ENCODE data around the gene LRCH4. TPM values are rescaled to one million over a fixed set of nuclear protein-coding genes. Genes with fewer than 3 reads are reported as not detected.

Gene LRCH4
- total RNA-seq, 4 donors from 2014 or later, result 115 to 508 (median 151) TPM

DNA sequence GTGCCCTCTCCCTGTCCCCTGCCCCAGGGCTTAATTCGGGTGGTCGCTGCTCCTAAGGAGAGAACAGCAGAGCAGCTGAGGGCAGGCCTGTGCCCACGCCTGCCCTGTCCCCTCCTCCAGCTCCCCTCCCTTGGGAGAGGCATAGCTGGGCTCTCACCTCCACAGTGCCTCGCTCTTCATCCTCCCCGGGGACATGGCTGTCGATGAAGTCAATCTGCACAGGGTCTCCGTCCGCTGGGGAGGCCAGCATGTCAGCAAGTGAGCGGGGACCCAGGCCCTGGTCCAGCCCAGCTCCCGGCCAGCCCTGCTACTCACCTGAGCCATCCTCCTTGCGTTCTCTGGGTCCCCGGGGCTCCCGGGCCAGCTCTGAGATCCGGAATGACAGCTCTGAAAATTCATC, 8.4 kb downstream of the LRCH4 start:
- intact Hi-C loops (cut with DNase I; ENCODE audit: low total_unique reads) (no loop called here), in situ Hi-C loops (cut with MboI; ENCODE audit: low pct_ligation_motif_present in 1 of 4, low pct_unique_long_range_greater_than_20kb in 1 of 4, low sequenced_read_pairs in 3 of 4) (loop anchor here in 1 of 4 donors (25.0 kb wide), 1 partner anchor 110 kb away; the partner anchor contains the start of gene GIGYF1)
- DNase-seq, result no peak
- WGBS, 2 donors (ENCODE audit: low coverage in 1 of 2), result 95% methylated on average over 14 of the region's 14 CpGs; no CpG with 5 or more reads in 1 of the 2 donors
- TF ChIP-seq EP300 (IDR thresholded peaks at IDR 0.05; ENCODE audit: low read depth) (no peak), POLR2AphosphoS5 (IDR thresholded peaks at IDR 0.05) (no peak), POLR2A (IDR thresholded peaks at IDR 0.05) (no peak)
- TF ChIP-seq, protein P1, sequence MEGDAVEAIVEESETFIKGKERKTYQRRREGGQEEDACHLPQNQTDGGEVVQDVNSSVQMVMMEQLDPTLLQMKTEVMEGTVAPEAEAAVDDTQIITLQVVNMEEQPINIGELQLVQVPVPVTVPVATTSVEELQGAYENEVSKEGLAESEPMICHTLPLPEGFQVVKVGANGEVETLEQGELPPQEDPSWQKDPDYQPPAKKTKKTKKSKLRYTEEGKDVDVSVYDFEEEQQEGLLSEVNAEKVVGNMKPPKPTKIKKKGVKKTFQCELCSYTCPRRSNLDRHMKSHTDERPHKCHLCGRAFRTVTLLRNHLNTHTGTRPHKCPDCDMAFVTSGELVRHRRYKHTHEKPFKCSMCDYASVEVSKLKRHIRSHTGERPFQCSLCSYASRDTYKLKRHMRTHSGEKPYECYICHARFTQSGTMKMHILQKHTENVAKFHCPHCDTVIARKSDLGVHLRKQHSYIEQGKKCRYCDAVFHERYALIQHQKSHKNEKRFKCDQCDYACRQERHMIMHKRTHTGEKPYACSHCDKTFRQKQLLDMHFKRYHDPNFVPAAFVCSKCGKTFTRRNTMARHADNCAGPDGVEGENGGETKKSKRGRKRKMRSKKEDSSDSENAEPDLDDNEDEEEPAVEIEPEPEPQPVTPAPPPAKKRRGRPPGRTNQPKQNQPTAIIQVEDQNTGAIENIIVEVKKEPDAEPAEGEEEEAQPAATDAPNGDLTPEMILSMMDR (IDR thresholded peaks at IDR 0.05), result no peak
- peaks cover 0 to 49% (median 16%) of the 10 kb centered on the region in 4 donors for H3K36me3 ChIP-seq
- no peaks in the 10 kb centered on the region for H3K27me3 ChIP-seq
- no peak overlapping the region for H3K27ac ChIP-seq
- no peak overlapping the region for H3K4me3 ChIP-seq
- peaks cover 0 to 2% (median under 1%) of the 10 kb centered on the region in 4 donors for H3K4me1 ChIP-seq
- no peaks in the 10 kb centered on the region for H3K9me3 ChIP-seq

DNA sequence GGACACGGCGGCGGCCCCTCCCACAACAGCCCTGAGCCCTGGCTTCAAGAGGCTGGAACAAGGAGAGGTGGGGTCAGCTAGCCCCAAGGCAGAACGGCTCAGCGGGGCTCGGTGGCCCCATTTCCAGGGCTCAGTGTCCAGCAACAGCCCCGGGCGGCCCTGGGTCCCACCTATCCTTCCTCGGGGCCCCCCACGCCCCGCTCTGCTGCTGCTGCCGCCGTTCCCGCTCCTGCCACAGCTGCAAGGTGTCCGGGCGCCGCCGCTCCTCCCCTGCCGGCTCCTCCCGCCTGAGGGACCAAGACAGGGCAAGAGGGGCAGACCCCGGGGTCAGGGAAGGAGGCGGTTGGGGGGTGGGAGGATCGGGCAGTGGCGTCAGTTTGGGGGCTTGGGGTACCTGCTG, 8.8 kb downstream of the LRCH4 start:
- no peaks in the 10 kb centered on the region for H3K27me3 ChIP-seq
- TF ChIP-seq EP300 (IDR thresholded peaks at IDR 0.05; ENCODE audit: low read depth) (no peak), POLR2AphosphoS5 (IDR thresholded peaks at IDR 0.05) (no peak), POLR2A (IDR thresholded peaks at IDR 0.05) (no peak)
- TF ChIP-seq, protein P1 (IDR thresholded peaks at IDR 0.05), result no peak
- no peaks in the 10 kb centered on the region for H3K9me3 ChIP-seq
- peaks cover 0 to 49% (median 16%) of the 10 kb centered on the region in 4 donors for H3K36me3 ChIP-seq
- 90% methylated on average over 11 of the region's 24 CpGs; no CpG with 5 or more reads in 1 of the 2 donors for WGBS, 2 donors (ENCODE audit: low coverage in 1 of 2)
- H3K4me1 ChIP-seq, result no peaks in the 10 kb centered on the region
- in situ Hi-C loops (cut with MboI; ENCODE audit: low pct_ligation_motif_present in 1 of 4, low pct_unique_long_range_greater_than_20kb in 1 of 4, low sequenced_read_pairs in 3 of 4), result loop anchor here in 1 of 4 donors (25.0 kb wide), 1 partner anchor 110 kb away; the partner anchor contains the start of gene GIGYF1
- no peak overlapping the region for H3K4me3 ChIP-seq
- intact Hi-C loops (cut with DNase I; ENCODE audit: low total_unique reads), result no loop called here
- H3K27ac ChIP-seq, result no peak overlapping the region
- DNase-seq, result no peak

GRCh38 chr7:100576384-100576993, 9.4 kb downstream of the LRCH4 start:
- intact Hi-C loops (cut with DNase I; ENCODE audit: low total_unique reads), result no loop called here
- Histone ChIP-seq H3K4me1 (no peaks in the 10 kb centered on the region), H3K36me3 (peaks cover 0 to 43% (median 13%) of the 10 kb centered on the region in 4 donors), H3K4me3 (no peak overlapping the region), H3K27ac (no peak overlapping the region), H3K27me3 (peaks cover 3% of the 10 kb centered on the region), H3K9me3 (no peaks in the 10 kb centered on the region)
- no peak for DNase-seq
- TF ChIP-seq POLR2A (IDR thresholded peaks at IDR 0.05), result no peak
- no peak for TF ChIP-seq EP300 (IDR thresholded peaks at IDR 0.05; ENCODE audit: low read depth)
- TF ChIP-seq, protein P1 (IDR thresholded peaks at IDR 0.05), result no peak
- no peak for TF ChIP-seq POLR2AphosphoS5 (IDR thresholded peaks at IDR 0.05)
- in situ Hi-C loops (cut with MboI; ENCODE audit: low pct_ligation_motif_present in 1 of 4, low pct_unique_long_range_greater_than_20kb in 1 of 4, low sequenced_read_pairs in 3 of 4), result loop anchor here in 1 of 4 donors (25.0 kb wide), 1 partner anchor 111 kb away; the partner anchor contains the start of gene GIGYF1
- WGBS, 2 donors (ENCODE audit: low coverage in 1 of 2), result 94% methylated on average over 13 of the region's 13 CpGs; no CpG with 5 or more reads in 1 of the 2 donors

DNA sequence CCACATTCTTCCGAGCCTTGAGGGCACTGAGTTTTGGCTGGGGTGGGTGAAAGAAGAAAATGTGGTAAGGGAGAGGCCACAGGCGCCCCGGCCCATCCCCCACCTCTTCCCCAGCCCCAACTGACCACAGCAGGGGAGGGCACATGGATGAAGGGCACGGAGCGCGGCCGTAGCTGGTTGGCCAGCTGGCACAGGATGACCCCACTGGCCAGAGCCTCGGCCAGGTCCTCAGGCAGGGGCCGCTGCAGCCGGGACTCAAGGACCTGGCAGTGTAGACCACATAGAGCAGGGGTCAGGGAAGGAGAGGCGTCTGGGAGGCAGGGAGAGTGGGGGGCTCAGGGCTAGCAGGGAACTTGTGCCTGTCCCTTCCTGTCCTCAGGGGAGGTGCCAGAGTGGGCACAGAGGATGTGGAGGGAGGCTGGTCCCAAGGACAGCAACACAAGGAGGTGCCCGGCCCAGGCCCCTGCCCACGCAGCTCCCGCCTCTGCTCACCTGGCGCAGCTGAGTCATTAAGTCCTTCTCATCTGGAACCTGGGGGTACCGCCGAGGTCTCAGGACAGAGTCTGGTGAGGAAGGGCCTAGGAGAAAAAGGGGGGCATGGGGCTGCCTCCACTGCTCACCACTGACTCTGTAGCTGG, 10.1 kb downstream of the LRCH4 start:
- H3K27ac ChIP-seq, result no peak overlapping the region
- peaks cover 0 to 4% (median 1%) of the 10 kb centered on the region in 4 donors for H3K4me1 ChIP-seq
- H3K36me3 ChIP-seq, result peaks cover 0 to 37% (median 10%) of the 10 kb centered on the region in 4 donors
- H3K4me3 ChIP-seq, result no peak overlapping the region
- in situ Hi-C loops (cut with MboI; ENCODE audit: low pct_ligation_motif_present in 1 of 4, low pct_unique_long_range_greater_than_20kb in 1 of 4, low sequenced_read_pairs in 3 of 4), result loop anchor here in 1 of 4 donors (25.0 kb wide), 1 partner anchor 111 kb away; the partner anchor contains the start of gene GIGYF1
- H3K9me3 ChIP-seq, result no peaks in the 10 kb centered on the region
- no peak for DNase-seq
- 92% methylated on average over 17 of the region's 17 CpGs; no CpG with 5 or more reads in 1 of the 2 donors for WGBS, 2 donors (ENCODE audit: low coverage in 1 of 2)
- H3K27me3 ChIP-seq, result peaks cover 6% of the 10 kb centered on the region
- TF ChIP-seq POLR2AphosphoS5 (IDR thresholded peaks at IDR 0.05), result no peak
- no peak for TF ChIP-seq EP300 (IDR thresholded peaks at IDR 0.05; ENCODE audit: low read depth)
- TF ChIP-seq, protein P1 (IDR thresholded peaks at IDR 0.05), result no peak
- no peak for TF ChIP-seq POLR2A (IDR thresholded peaks at IDR 0.05)
- intact Hi-C loops (cut with DNase I; ENCODE audit: low total_unique reads), result no loop called here

All from transverse colon (tissue), 4 donors.